NCI-H128 (cell line): ENCODE measurements around the gene IVNS1ABP.
A peak's percentile ranks its signal among the peaks of the same experiment; 100 is the strongest.
"Not testable (repeated sequence)": the region's sequence is repeated elsewhere in the genome, so short reads cannot be mapped to it uniquely, and the experiment has no call there.

Experiments
- DNase-seq: peaks from one replicate; lab custom pipeline; 2025; ENCODE audit not compliant: unreplicated experiment; lab: John Stamatoyannopoulos, UW

Gene IVNS1ABP

DNA sequence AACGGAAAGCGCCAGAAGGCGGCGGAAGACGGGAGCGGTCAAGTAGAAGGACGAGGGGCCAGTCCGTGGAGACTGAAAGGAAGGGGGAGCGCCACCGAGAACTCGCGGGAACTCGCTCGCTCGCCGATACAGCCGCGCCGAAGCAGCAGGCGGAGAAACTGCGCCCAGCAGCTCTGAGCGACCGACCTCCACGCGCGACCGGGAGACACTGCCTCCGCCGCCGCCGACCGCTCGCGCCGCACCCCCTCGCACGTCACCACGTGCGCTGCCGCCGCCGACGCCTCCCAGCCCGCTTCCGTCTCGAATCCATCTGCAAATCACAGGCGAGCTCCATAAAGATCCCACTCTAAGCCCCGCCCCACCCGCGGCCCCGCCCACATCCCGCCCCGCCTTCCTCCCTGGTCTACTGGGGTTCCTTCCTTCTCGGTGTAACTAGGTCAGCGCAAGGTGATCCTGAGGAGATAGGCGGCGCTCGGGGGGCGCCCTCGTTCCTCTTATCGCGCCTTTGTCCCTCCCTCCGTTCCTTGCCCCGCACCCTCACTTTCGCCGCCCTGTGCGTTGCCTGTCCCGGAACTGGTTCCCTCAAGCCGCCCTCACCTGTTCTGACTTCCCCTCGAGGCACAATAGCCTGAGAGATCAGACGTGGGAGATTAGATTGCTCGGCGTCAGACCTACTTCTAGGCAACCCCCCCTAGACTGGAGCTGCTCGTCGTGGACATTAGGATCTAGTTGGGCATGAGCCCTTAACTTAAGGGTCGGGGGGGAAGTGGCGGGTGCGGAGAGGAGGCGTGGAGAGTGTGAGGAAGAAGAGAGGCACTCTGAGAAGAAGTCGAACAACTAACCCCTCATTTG lies at the start of gene IVNS1ABP:
TSS of gene IVNS1ABP (minus strand) at position 210 of the 852 bp plus-strand sequence. CDS start 7,750 bp downstream, outside the sequence.
- peak; percentile 98 for DNase-seq

DNA sequence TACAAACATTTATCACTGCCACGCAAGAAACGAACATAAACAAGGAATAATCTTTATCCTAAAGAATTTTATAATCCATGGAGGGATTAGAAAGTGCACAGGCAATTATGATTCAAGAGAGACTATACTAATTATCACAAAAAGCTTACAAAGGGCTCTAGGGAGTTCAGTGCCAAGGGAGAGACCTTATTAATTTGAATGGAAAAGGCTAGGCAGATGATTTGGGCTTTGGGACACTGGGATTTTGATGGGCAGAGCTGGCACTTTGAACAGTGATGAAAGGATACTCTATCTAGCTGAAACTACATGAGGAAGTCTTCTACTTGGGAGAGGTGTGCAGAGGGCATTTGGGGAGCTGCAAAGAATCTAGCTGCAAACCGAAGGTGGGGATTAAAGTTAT lies 48.9 kb upstream of the IVNS1ABP start:
- no peak for DNase-seq

DNA sequence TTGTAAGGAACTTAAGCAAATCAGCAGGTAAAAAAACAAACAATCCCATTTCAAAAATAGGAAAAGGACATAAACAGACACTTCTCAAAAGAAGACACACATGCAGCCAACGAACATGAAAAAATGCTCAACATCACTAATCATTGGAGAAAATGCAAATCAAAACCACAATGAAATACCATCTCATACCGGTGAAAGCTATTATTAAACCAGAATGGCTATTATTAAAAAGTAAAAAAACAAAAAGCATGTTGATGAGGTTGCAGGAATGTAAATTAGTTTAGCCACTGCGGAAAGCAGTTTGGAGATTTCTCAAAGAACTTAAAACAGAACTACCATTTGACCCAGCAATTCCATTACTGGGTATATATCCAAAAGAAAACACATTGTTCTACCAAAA lies 47.5 kb upstream of the IVNS1ABP start:
- DNase-seq, result not testable (repeated sequence)

DNA sequence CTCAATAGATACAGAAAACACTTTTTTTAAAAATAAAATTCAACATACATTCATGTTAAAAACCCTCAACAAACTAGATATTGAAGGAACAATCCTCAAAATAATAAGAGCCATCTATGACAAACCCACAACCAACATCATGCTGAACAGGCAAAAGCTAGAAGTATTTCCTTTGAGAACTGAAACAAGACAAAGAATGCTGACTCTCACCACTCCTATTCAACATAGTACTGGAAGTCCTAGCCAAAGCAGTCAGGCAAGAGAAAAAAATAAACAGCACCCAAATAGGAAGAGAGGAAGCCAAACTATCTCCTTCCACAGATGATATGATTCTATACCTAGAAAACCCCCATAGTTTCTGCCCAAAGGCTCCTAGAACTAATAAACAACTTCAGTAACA lies 46.2 kb upstream of the IVNS1ABP start:
- DNase-seq, result no peak

DNA sequence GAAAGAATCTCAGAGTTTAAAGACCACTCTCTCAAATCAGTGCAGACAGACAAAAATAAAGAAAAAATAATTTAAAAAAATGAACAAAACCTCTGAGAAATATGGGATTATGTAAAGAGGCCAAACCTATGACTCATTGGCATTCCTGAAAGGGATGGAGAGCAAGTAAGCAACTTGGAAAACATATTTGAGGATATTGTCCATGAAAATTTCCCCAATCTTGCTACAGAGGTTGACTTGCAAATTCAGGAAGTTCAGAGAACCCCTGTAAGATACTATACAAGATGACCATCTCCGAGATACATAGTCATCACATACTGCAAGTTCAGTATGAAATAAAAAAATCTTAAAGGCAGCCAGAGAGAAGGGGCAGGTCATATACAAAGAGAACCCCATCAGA lies 43.7 kb upstream of the IVNS1ABP start:
- no peak for DNase-seq

DNA sequence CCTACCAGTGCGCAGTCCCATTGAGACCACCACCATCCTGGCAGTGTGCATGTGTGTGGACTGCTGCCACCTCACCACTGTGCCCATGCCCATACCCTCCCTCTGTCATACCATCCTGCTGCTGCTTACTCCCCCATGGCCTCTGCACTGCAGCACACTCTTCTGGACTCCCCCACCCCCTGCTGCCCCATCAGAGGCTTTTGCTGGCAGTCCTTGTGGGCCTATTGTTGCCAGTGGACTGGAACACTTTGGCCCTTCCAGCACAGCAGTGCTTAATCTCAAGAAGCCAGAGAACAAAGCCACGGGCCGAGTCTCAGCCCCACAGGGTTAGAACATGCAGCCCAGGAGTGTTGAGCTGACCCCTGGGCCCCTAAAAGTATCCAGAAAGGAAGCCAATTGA lies 41.9 kb upstream of the IVNS1ABP start:
- DNase-seq, result no peak

DNA sequence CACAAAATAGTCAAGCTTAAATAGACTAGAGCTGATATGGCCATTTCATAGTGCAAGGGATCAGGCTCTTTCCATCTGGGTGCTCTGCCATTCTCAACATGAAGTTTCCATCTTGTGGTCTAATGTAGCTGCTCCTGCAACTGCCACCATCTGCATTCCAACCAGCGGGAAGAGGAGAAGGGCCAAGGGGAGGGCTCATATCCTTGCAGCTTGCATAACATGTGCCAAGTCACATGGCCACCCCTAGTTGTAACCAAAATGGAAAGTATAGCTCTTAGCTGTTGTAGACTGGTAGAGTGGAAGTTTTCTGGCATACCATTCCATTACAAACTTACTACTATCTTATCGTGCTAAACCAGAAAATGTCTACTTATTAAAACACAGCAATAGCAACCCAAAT lies 38.9 kb upstream of the IVNS1ABP start:
- DNase-seq, result no peak

DNA sequence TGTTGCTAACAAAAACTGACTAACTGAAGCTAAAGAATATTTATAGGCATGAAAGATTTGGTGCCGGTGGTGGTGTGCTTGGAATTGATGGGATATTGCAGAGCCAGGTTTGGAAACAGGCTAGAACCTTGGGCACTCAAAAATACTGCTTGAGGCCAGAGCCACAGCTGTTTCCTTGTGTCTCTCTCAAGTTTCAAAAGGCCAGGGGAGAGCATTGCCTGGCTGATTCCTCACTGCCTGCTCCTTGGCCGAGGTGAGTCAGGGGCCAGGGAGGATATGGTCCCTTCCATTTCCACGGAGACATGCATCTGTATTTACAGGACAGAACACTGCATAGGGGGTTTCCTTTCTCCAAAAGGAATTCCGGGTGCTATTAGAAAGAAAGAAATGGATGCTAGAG lies 36.1 kb upstream of the IVNS1ABP start:
- DNase-seq, result no peak

DNA sequence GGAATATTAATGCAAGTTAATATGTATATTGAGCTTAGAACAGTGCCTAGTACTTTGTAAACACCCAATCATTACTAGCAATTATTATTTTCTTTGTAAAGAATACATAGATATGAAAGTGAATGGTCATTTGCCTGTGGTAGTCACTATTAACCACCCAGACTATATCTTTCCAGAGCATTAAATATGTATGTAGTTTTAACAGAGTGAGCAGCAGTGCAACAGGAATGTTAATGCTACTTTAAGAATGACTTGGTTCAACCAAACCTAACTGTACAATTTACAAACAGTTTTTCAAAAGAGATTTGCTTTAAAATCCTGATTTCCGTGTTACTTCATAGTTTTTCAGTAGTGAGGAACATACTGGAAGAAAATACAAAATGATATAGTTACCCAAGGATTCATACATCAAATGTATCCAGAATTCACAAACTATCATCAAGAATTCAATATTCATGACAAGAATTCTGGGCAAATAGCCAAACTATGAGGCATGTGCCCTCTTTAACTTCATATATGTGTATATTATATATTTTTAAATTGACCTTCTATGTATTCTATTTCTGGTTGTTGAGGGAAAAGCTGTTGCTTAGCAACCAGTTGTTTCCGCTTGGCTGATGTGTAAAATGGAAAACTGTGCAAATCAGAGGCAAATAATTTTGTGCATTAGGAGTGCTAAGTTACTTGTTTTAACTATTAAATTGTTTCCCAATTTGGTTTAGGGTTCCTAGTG lies 34.9 kb upstream of the IVNS1ABP start:
- no peak for DNase-seq

DNA sequence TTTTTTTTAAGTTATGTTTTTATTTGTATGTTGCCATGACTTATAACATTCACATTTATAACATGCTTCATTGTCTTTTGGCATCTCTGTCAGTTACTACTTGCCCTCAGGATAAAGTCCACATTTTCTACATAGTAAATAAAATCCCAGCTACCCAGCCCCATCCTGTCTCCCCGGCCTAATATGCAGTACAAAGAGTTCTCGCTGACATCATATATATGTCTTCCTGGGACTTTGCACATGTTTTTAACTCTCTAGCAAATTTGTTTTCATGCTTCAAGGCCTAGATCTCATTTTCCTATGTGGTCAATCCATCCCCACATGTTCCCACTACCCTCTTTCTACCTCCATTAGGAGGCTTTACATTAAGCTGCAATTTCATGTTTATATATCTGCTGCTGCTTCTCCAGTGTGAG lies 33.0 kb upstream of the IVNS1ABP start:
- DNase-seq, result no peak

DNA sequence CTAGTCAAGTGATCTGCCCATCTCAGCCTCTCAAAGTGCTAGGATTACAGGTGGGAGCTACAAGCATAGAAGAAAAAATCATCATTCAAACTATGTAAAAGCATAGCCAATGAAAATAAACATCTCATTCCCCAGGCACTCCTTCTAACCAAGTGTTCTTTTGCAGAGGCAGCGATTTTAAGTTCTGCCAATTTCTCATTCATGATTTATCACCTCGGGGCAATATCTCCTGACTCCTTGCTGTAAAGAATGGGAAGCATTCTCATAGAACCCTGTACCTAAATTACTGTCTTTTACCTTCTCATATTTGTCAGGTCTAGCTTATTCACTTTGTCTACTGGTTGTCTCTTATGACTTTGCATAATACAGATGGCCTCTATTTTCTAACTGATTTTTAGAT lies 32.5 kb upstream of the IVNS1ABP start:
- DNase-seq, result no peak

DNA sequence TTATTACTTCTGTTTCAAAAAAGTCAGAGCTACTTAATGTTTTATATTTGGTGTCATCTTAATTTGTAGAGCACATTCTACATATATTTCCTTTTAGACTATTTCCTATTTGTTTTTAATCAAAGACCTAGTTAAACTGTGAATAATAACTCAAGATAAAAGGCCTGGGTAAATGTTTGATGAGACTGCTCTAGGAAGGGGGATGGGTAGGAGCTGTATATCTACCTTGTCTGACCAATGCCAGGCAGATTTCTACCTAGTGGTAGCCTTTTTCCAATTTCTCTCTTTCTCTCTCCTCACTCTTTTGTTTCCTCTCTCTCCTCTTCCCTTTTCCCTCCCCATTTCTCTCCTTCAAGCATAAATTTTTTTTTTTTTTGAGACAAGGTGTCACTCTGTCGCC lies 31.9 kb upstream of the IVNS1ABP start:
- DNase-seq, result no peak

DNA sequence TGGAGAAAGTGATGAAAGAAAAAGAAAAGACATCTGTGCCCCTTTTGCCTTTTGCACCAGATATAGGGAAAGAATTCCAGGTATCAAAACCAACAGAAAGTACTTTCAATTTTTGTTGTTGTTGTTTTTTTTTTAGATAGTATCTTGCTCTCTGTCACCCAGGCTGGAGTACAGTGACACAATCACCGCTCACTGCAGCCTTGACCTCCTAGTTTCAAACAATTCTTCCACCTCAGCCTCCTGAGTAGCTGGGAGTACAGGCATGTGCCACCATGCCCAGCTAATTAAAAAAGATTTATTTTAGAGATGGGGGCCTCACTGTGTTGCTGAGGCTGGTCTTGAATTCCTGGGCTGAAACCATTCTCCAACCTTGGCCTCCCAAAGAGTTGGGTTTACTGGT lies 31.3 kb upstream of the IVNS1ABP start:
- DNase-seq, result no peak

DNA sequence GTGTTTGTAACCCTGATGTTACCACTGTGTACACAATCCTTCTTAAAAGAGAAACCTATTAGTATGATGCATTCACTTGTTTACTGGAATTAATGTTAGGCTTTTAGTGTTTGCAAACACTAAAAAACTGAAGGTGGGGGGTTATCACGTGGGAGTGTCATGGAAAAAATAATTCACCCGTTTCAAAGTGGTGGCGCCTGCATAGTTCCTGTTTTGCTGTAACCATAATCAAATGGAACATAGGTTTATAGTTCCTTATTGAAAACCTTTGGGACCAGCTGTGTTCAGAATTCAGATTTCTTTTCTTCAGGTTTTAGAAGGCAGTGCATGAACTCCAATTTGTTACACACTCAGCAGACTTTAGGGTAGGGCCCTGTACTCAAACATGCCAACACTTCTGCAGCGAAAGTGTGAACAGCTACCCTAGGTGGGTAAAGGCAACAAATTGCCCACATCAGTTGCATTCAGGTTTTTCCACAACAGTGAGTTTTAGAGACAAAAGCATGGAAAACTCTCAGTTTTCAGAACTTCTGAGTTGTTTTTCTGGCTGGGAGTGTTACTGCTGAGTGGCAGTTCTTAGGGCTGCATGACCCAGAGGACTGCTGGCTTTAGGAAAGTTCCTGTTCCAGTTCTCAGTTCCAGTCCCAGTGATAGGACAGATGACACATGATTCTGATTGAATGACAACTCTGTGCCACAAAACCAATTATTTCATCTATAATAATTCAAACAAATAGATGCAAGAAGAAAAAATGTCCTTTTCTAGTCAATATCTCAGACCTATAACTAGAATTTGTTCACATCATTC lies 29.1 kb upstream of the IVNS1ABP start:
- no peak for DNase-seq

DNA sequence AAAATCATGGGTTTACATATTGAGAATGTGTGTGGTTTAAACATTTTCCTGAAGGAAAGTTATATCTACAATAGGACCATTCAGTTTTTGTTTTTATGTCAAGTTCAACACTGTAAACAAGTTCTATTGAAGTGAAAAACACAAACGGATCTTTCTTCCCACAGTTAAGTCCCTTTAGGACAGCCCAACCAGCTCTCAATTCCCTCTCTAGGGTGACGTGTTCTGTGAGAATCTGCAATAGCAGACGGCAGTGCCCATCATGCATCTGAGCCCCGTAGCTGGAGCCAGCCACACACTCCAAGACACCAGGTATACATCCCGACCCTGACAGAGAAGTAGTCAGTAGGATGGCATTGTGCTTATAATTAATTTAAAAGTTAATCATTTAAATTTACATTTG lies 26.3 kb upstream of the IVNS1ABP start:
- no peak for DNase-seq

DNA sequence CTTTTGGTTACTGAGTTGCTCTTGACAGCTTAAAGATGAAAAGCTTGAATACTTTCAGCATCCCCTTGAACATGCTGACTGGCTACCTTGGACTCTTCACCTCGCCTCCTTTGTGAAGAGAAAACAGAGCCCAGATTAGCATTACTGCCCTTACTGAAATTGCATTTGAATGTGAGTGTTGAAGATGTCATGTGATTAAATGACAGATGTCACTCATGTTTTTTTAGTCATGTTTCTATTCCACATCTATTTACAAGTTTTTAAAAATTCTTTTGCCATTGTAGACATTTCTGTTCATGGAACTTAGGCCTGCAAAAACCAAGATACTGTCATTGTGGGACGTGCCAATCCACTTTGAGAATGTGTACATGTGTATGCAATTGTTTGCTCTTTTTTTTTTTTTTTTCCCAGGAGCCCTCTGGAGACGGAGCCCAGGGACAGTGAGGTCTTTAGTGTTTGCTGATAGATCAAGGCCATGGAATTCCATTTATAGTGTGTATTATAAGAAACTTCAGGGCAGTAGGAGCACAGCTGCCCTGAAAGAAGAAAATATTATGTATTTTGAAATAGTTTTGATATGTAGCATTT lies 25.7 kb upstream of the IVNS1ABP start:
- no peak for DNase-seq

DNA sequence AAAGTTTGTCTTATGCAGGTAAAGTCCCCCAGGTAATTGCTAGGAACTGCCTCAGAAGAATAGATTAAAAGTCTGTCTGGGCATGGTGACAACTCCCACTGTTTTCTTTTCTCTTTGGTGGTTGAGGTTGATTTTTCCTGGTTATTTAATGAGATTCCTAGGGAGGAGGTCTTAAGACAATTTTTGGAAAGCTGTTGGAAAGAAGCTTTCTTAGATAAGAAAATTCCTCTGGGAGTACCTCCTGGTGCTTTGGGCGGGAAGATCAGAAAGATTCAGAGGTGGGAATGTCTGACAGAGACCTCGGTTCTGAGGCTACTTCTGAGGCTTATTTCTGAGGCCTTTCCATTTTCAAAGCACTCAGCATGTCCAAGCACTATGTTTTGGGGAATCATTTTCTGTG lies 25.0 kb upstream of the IVNS1ABP start:
- no peak for DNase-seq

DNA sequence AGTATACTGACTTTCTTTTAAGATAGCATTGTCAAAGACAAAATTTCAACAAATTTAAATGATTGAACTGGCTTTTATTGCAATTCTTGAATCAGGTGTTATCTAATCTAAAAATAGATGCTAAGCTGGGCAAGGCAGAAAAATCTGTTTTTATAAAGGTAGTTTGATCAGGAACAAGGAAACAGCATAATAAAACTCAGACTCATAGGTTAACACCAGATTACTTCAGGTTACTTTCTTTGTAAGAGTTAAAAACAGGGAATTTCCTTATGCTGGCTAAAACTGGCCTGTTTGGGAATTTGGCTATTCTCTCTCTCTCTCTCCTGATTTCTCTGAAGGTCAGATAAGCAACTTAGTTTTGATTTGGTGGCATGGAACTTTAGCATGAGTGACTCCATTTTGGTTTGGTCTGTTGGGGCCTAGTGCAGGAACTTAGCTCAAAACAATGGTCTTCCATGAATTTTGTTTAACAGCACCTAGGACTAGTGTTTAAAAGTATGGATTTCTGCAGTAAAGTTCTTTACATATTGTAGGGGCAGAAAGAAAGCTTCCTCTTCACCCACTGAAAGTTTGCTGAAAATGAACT lies 24.2 kb upstream of the IVNS1ABP start:
- no peak for DNase-seq

DNA sequence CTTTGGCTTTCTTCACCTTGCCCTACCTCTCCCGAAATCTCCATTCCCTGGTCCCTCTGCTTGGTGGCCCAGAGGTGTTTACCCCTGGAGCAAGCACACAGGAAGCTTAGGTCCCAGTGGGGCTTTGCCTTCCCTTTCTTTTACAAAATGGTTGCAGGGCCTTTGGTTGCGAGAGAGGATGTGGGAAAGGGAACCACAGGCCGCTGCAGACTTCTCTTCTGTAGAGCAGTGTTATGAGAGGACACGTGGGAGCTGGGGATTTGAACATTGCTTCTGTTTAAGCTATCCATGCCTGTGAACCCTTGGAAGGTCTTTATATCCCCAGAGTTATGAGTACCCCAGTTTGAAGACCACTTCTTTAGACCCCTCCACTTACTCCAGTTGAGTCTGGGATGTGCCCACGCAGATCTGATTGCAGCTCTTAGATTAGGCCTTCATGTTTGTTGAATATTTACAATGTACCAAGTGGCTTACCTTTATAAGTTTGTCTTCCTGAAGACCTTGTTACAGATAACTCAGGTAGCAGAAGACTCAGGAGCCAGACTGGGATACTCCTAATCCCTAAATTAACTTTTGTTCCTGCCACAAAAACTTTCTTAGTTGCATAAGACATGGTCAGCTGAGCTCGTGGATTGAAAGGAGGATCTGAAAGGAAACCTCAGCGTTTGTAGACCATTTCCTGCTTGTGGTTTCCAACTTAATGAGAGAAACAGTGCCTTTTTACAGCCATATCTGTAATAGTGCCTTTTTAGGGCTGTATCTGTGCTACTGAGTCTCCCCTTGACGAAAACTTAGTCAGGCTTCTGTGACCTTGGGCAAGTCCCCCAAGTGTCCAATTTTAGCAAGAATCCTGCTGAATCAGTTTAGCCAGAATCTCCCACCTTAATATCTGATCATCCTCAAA lies 21.9 kb upstream of the IVNS1ABP start:
- no peak for DNase-seq

DNA sequence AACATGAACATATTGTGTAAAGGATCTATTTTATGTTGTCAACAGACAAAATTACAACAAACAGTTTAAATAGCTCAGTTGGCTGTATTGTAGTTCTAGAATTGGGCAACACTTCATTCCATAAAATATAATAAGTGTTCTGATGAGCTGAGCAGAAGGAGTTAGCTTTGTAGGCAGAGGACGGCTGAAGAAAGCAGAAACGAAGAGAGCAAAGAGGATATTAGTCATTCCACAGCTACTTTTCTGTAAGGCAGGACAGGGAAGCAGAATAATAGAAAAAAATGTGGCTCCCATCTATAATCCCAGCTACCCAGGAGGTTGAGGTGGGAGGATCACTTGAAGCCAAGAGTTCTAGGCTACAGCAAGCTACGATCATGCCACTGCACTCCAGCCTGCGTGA lies 20.2 kb upstream of the IVNS1ABP start:
- DNase-seq, result no peak
